ENCODE results near the gene MAG. TPM values are rescaled to one million over a fixed set of nuclear protein-coding genes. Genes with fewer than 3 reads are reported as not detected.

The MAG gene
- total and polyA plus RNA-seq, 9 of the 15 experiments (the other 6 are each of a cell fraction or from before 2014, with no cell fraction given): 0.11 to 10.0 (median 1.6) TPM

GRCh38 chr19:35363001-35363590 lies 71.1 kb downstream of the MAG start:
- in situ Hi-C loops (cut with MboI): no loop called here
- WGBS (ENCODE audit: insufficient coverage, low coverage, missing lambda C conversion rate): 8% methylated on average over 9 of the region's 11 CpGs
- BruUV-seq (replicated peaks): no TSS peak

More at GRCh38 chr19:35363001-35363590, 71.1 kb downstream of the MAG start:
- peak in 1 of 4 experiments; percentile 4 for DNase-seq (ENCODE audit: extremely low read depth in 1 of 4, low spot score in 3 of 4)
- Histone ChIP-seq H3K4me2 (ENCODE audit: insufficient read depth, low read length) (no peak overlapping the region), H3K79me2 (ENCODE audit: control insufficient read depth, insufficient read depth, low read length) (no peaks in the 10 kb centered on the region), H3K27ac (ENCODE audit: extremely low read depth, low read depth, low read length) (no peak overlapping the region), H3K27me3 (ENCODE audit: control insufficient read depth in 2 of 2, insufficient read depth in 2 of 2, low read length in 2 of 2) (peaks cover 25 to 55% of the 10 kb centered on the region in 2 experiments), H4K20me1 (replicated peaks; ENCODE audit: control insufficient read depth, insufficient read depth, low read length) (no peaks in the 10 kb centered on the region), H3K36me3 (ENCODE audit: control insufficient read depth, insufficient read depth, low read length) (no peaks in the 10 kb centered on the region), H3K4me1 (replicated peaks in 1 of 2; ENCODE audit: control insufficient read depth in 2 of 2, insufficient read depth in 2 of 2, low read length in 2 of 2) (no peaks in the 10 kb centered on the region), H3K9me1 (ENCODE audit: control insufficient read depth, insufficient read depth, low read length) (no peaks in the 10 kb centered on the region), H2AFZ (ENCODE audit: low read depth, low read length) (no peak overlapping the region), H3K9me3 (replicated peaks; ENCODE audit: control insufficient read depth, insufficient read depth, low read depth, low read length) (no peaks in the 10 kb centered on the region), H3K9ac (ENCODE audit: insufficient read depth in 1 of 2, low read depth in 2 of 2, low read length in 2 of 2) (no peak overlapping the region), H3K4me3 (no peak overlapping the region)
- intact Hi-C loops (cut with micrococcal nuclease): no loop called here
- FAIRE-seq: no peak
- ATAC-seq: no peak
- TF ChIP-seq ESRRA (IDR thresholded peaks at IDR 0.05; ENCODE audit: borderline replicate concordance, low read depth): no peak
- no peak for TF ChIP-seq ZNF584 (CRISPR knock-in tag; IDR thresholded peaks at IDR 0.05; ENCODE audit: low read depth)
- no peak for TF ChIP-seq THRA (IDR thresholded peaks at IDR 0.05)
- no peak for TF ChIP-seq ILK (tag; IDR thresholded peaks at IDR 0.05; ENCODE audit: borderline replicate concordance, low read depth)
- TF ChIP-seq NCOA6 (IDR thresholded peaks at IDR 0.05): no peak
- no peak for TF ChIP-seq STAT5B (CRISPR knock-in tag; IDR thresholded peaks at IDR 0.05)
- TF ChIP-seq HMG20B (CRISPR knock-in tag; IDR thresholded peaks at IDR 0.05): no peak
- TF ChIP-seq TRIM24 (IDR thresholded peaks at IDR 0.05): no peak
- no peak for TF ChIP-seq MAFK (IDR thresholded peaks at IDR 0.05; ENCODE audit: low read length)
- no peak for TF ChIP-seq ATF7 (IDR thresholded peaks at IDR 0.05)
- POLR2A ChIA-PET: interaction anchor here (0.6 to 1.1 kb wide), 5 partner anchors 12 to 124 kb away, joined by 3 to 6 read pairs (median 3); no protein-coding TSS in a partner anchor
- CTCF ChIA-PET (ENCODE audit: low intra/inter-chr PET ratio): no interaction called here

Small RNA genes within 50 kb of the gene (microRNA-seq; reads per million reads assigned to microRNA genes)
- gene MIR5196 (ENCODE audit: borderline microRNAs expressed): not detected

Other genes with a start within 250 kb of the MAG start
Only the 7 nearest of the 18 such genes appear.
- gene FAM187B, start 63.4 kb upstream of the MAG start, total RNA-seq (2014; rRNA removed): 0.09 TPM in 1 of 2 replicates, not detected in the other
- gene FAM187B, start 63.4 kb upstream of the MAG start, total RNA-seq (2014; rRNA removed; fragmentation: Illumina TruSeq; extraction: Trizol): not detected in 2 replicates
- not detected in 2 replicates for gene FAM187B, start 63.4 kb upstream of the MAG start, total RNA-seq (2015; rRNA removed; fragmentation: Illumina TruSeq; extraction: Trizol)
- not detected in 2 replicates for gene FAM187B, start 63.4 kb upstream of the MAG start, total RNA-seq (2021)
- gene FAM187B, start 63.4 kb upstream of the MAG start, polyA plus RNA-seq (2011; rRNA removed): not detected in 2 replicates
- not detected in 2 replicates for gene FAM187B, start 63.4 kb upstream of the MAG start, polyA plus RNA-seq (2014; fragmentation: Illumina TruSeq; extraction: Trizol)
- gene FAM187B, start 63.4 kb upstream of the MAG start, polyA plus RNA-seq (2014; fragmentation: Nextera tagmentation; extraction: Ambion mirVana): under 1 TPM in 1 of 2 experiments, not detected in 1; 0.04 TPM
- gene FAM187B, start 63.4 kb upstream of the MAG start, polyA plus RNA-seq (2014; rRNA removed): not detected in 2 replicates
- gene LSR, start 43.2 kb upstream of the MAG start, total RNA-seq (2014; rRNA removed): 65.1 and 111 TPM in 2 replicates
- gene LSR, start 43.2 kb upstream of the MAG start, total RNA-seq (2014; rRNA removed; fragmentation: Illumina TruSeq; extraction: Trizol): 10.1 and 11.3 TPM in 2 replicates
- 29.4 and 32.3 TPM in 2 replicates for gene LSR, start 43.2 kb upstream of the MAG start, total RNA-seq (2015; rRNA removed; fragmentation: Illumina TruSeq; extraction: Trizol)
- gene LSR, start 43.2 kb upstream of the MAG start, total RNA-seq (2021): 83.3 and 87.9 TPM in 2 replicates
- gene LSR, start 43.2 kb upstream of the MAG start, polyA plus RNA-seq (2011; rRNA removed): 19.6 and 42.8 TPM in 2 replicates
- gene LSR, start 43.2 kb upstream of the MAG start, polyA plus RNA-seq (2014; fragmentation: Illumina TruSeq; extraction: Trizol): 28.0 and 61.6 TPM in 2 replicates
- under 1 TPM; 0.44 to 0.66 TPM for gene LSR, start 43.2 kb upstream of the MAG start, polyA plus RNA-seq (2014; fragmentation: Nextera tagmentation; extraction: Ambion mirVana)
- 39.4 and 47.4 TPM in 2 replicates for gene LSR, start 43.2 kb upstream of the MAG start, polyA plus RNA-seq (2014; rRNA removed)
- gene USF2, start 23.2 kb upstream of the MAG start, total RNA-seq (2014; rRNA removed): 79.6 and 92.0 TPM in 2 replicates
- gene USF2, start 23.2 kb upstream of the MAG start, total RNA-seq (2014; rRNA removed; fragmentation: Illumina TruSeq; extraction: Trizol): 27.8 and 31.1 TPM in 2 replicates
- gene USF2, start 23.2 kb upstream of the MAG start, total RNA-seq (2015; rRNA removed; fragmentation: Illumina TruSeq; extraction: Trizol): 41.3 and 44.8 TPM in 2 replicates
- 79.6 and 85.1 TPM in 2 replicates for gene USF2, start 23.2 kb upstream of the MAG start, total RNA-seq (2021)
- 62.5 and 69.2 TPM in 2 replicates for gene USF2, start 23.2 kb upstream of the MAG start, polyA plus RNA-seq (2011; rRNA removed)
- gene USF2, start 23.2 kb upstream of the MAG start, polyA plus RNA-seq (2014; fragmentation: Illumina TruSeq; extraction: Trizol): 57.2 and 58.4 TPM in 2 replicates
- gene USF2, start 23.2 kb upstream of the MAG start, polyA plus RNA-seq (2014; fragmentation: Nextera tagmentation; extraction: Ambion mirVana): under 1 TPM; 0.27 to 0.34 TPM
- gene USF2, start 23.2 kb upstream of the MAG start, polyA plus RNA-seq (2014; rRNA removed): 78.0 and 93.7 TPM in 2 replicates
- not detected in 2 replicates for gene HAMP, start 9.6 kb upstream of the MAG start, total RNA-seq (2014; rRNA removed)
- gene HAMP, start 9.6 kb upstream of the MAG start, total RNA-seq (2014; rRNA removed; fragmentation: Illumina TruSeq; extraction: Trizol): 0.29 TPM in 1 of 2 replicates, not detected in the other
- gene HAMP, start 9.6 kb upstream of the MAG start, total RNA-seq (2015; rRNA removed; fragmentation: Illumina TruSeq; extraction: Trizol): 0.57 TPM in 1 of 2 replicates, not detected in the other
- gene HAMP, start 9.6 kb upstream of the MAG start, total RNA-seq (2021): 0.29 TPM in 2 replicates
- gene HAMP, start 9.6 kb upstream of the MAG start, polyA plus RNA-seq (2011; rRNA removed): 0.26 and 0.39 TPM in 2 replicates
- 0.64 and 1.1 TPM in 2 replicates for gene HAMP, start 9.6 kb upstream of the MAG start, polyA plus RNA-seq (2014; fragmentation: Illumina TruSeq; extraction: Trizol)
- gene HAMP, start 9.6 kb upstream of the MAG start, polyA plus RNA-seq (2014; fragmentation: Nextera tagmentation; extraction: Ambion mirVana): 1 to 10 TPM in 1 of 2 experiments, under 1 TPM in 1; 0.65 to 1.0 TPM
- gene HAMP, start 9.6 kb upstream of the MAG start, polyA plus RNA-seq (2014; rRNA removed): 0.05 and 0.76 TPM in 2 replicates
- 5.0 and 5.3 TPM in 2 replicates for gene CD22, start 37.0 kb downstream of the MAG start, total RNA-seq (2014; rRNA removed)
- 2.3 and 2.4 TPM in 2 replicates for gene CD22, start 37.0 kb downstream of the MAG start, total RNA-seq (2014; rRNA removed; fragmentation: Illumina TruSeq; extraction: Trizol)
- 1.7 and 2.1 TPM in 2 replicates for gene CD22, start 37.0 kb downstream of the MAG start, total RNA-seq (2015; rRNA removed; fragmentation: Illumina TruSeq; extraction: Trizol)
- gene CD22, start 37.0 kb downstream of the MAG start, total RNA-seq (2021): 3.5 and 5.9 TPM in 2 replicates
- gene CD22, start 37.0 kb downstream of the MAG start, polyA plus RNA-seq (2011; rRNA removed): 2.4 and 4.2 TPM in 2 replicates
- gene CD22, start 37.0 kb downstream of the MAG start, polyA plus RNA-seq (2014; fragmentation: Illumina TruSeq; extraction: Trizol): 3.7 and 4.1 TPM in 2 replicates
- gene CD22, start 37.0 kb downstream of the MAG start, polyA plus RNA-seq (2014; fragmentation: Nextera tagmentation; extraction: Ambion mirVana): under 1 TPM; 0.29 to 0.84 TPM
- gene CD22, start 37.0 kb downstream of the MAG start, polyA plus RNA-seq (2014; rRNA removed): 4.1 and 6.2 TPM in 2 replicates
- gene FFAR1, start 55.7 kb downstream of the MAG start, total RNA-seq (2014; rRNA removed): not detected in 2 replicates
- not detected in 2 replicates for gene FFAR1, start 55.7 kb downstream of the MAG start, total RNA-seq (2014; rRNA removed; fragmentation: Illumina TruSeq; extraction: Trizol)
- gene FFAR1, start 55.7 kb downstream of the MAG start, total RNA-seq (2015; rRNA removed; fragmentation: Illumina TruSeq; extraction: Trizol): not detected in 2 replicates
- not detected in 2 replicates for gene FFAR1, start 55.7 kb downstream of the MAG start, total RNA-seq (2021)
- not detected in 2 replicates for gene FFAR1, start 55.7 kb downstream of the MAG start, polyA plus RNA-seq (2011; rRNA removed)
- gene FFAR1, start 55.7 kb downstream of the MAG start, polyA plus RNA-seq (2014; fragmentation: Illumina TruSeq; extraction: Trizol): not detected in 2 replicates
- gene FFAR1, start 55.7 kb downstream of the MAG start, polyA plus RNA-seq (2014; fragmentation: Nextera tagmentation; extraction: Ambion mirVana): not detected
- not detected in 2 replicates for gene FFAR1, start 55.7 kb downstream of the MAG start, polyA plus RNA-seq (2014; rRNA removed)
- gene FFAR3, start 66.3 kb downstream of the MAG start, total RNA-seq (2014; rRNA removed): not detected in 2 replicates
- not detected in 2 replicates for gene FFAR3, start 66.3 kb downstream of the MAG start, total RNA-seq (2014; rRNA removed; fragmentation: Illumina TruSeq; extraction: Trizol)
- not detected in 2 replicates for gene FFAR3, start 66.3 kb downstream of the MAG start, total RNA-seq (2015; rRNA removed; fragmentation: Illumina TruSeq; extraction: Trizol)
- gene FFAR3, start 66.3 kb downstream of the MAG start, total RNA-seq (2021): not detected in 2 replicates
- not detected in 2 replicates for gene FFAR3, start 66.3 kb downstream of the MAG start, polyA plus RNA-seq (2011; rRNA removed)
- gene FFAR3, start 66.3 kb downstream of the MAG start, polyA plus RNA-seq (2014; fragmentation: Illumina TruSeq; extraction: Trizol): not detected in 2 replicates
- not detected for gene FFAR3, start 66.3 kb downstream of the MAG start, polyA plus RNA-seq (2014; fragmentation: Nextera tagmentation; extraction: Ambion mirVana)
- gene FFAR3, start 66.3 kb downstream of the MAG start, polyA plus RNA-seq (2014; rRNA removed): not detected in 2 replicates

Data from K562 (cell line).